GM23338 (cell line): Measurements from ENCODE around the gene SLC9A8. TPM values are rescaled to one million over a fixed set of nuclear protein-coding genes. Genes with fewer than 3 reads are reported as not detected.

Experiments
- ATAC-seq: fragments of 200-7000 bp; cut with Tn5 transposase; 3 replicates; pipeline ENCODE4 v1.9.1; 2020
- DNase-seq: peaks from one replicate; pipeline ENCODE4 v3.0.0-alpha.2; 2015; ENCODE audit warnings: low spot score
- H2AFZ ChIP-seq: fragments of 200-600 bp; sonication (generic); 2 replicates; pipeline ENCODE4 v1.8.0; 2016; ENCODE audit warnings: antibody characterized with exemption, mild to moderate bottlenecking, moderate library complexity
- H3F3A ChIP-seq: fragments of 200-600 bp; sonication (generic); replicated peaks from 2 replicates; pipeline ENCODE4 v1.8.0; 2017; ENCODE audit warnings: antibody characterized with exemption, mixed run types, low read depth
- H3K27ac ChIP-seq: fragments of 200-600 bp; sonication (generic); 2 replicates; pipeline ENCODE4 v1.6.1; 2016; ENCODE audit warnings: low read depth
- H3K27me3 ChIP-seq: fragments of 200-600 bp; sonication (generic); 2 replicates; pipeline ENCODE4 v1.8.0; 2016; ENCODE audit warnings: mild to moderate bottlenecking, mixed run types, moderate library complexity; ENCODE audit not compliant: insufficient read depth
- H3K36me3 ChIP-seq: fragments of 200-600 bp; sonication (generic); 2 replicates; pipeline ENCODE4 v1.8.0; 2016; ENCODE audit warnings: mild to moderate bottlenecking; ENCODE audit not compliant: insufficient read depth
- H3K4me1 ChIP-seq: fragments of 200-600 bp; sonication (generic); 2 replicates; pipeline ENCODE4 v1.8.0; 2016; ENCODE audit warnings: mild to moderate bottlenecking, moderate library complexity; ENCODE audit not compliant: insufficient read depth
- H3K4me2 ChIP-seq: fragments of 200-600 bp; sonication (generic); 2 replicates; pipeline ENCODE4 v1.7.1; 2017; ENCODE audit warnings: mixed run types
- H3K4me3 ChIP-seq: fragments of 200-600 bp; sonication (generic); 2 replicates; pipeline ENCODE4 v1.6.1; 2016; ENCODE audit warnings: mixed run types
- H3K79me2 ChIP-seq: fragments of 200-600 bp; sonication (generic); replicated peaks from 2 replicates; pipeline ENCODE4 v1.8.0; 2017; ENCODE audit warnings: mild to moderate bottlenecking; ENCODE audit not compliant: insufficient read depth
- H3K9me2 ChIP-seq: fragments of 200-600 bp; sonication (generic); 2 replicates; pipeline ENCODE4 v1.8.0; 2017; ENCODE audit not compliant: insufficient read depth
- H4K20me1 ChIP-seq: fragments of 200-600 bp; sonication (generic); replicated peaks from 2 replicates; pipeline ENCODE4 v1.8.0; 2017; ENCODE audit warnings: mild to moderate bottlenecking; ENCODE audit not compliant: insufficient read depth
- H3K27ac Mint-ChIP-seq: 2 replicates; pipeline ENCODE4 v1.8.0; 2020; ENCODE audit warnings: inconsistent platforms, mild to moderate bottlenecking, moderate library complexity, mixed read lengths
- H3K27me3 Mint-ChIP-seq: 3 replicates; pipeline ENCODE4 v1.8.0; 2022; ENCODE audit warnings: low read depth, mild to moderate bottlenecking, moderate library complexity, mixed read lengths, inconsistent platforms; ENCODE audit not compliant: insufficient read depth, poor library complexity
- H3K36me3 Mint-ChIP-seq: 3 replicates; pipeline ENCODE4 v1.8.0; 2021; ENCODE audit warnings: low read depth, mild to moderate bottlenecking, inconsistent platforms, moderate library complexity, mixed read lengths
- H3K4me1 Mint-ChIP-seq: 3 replicates; pipeline ENCODE4 v1.8.0; 2020; ENCODE audit warnings: mild to moderate bottlenecking, inconsistent platforms, mixed read lengths
- H3K4me3 Mint-ChIP-seq: 3 replicates; pipeline ENCODE4 v1.8.0; 2021; ENCODE audit warnings: moderate library complexity, mild to moderate bottlenecking, inconsistent platforms, mixed read lengths
- H3K9me3 Mint-ChIP-seq: 3 replicates; pipeline ENCODE4 v1.8.0; 2020; ENCODE audit warnings: moderate library complexity, mild to moderate bottlenecking, inconsistent platforms, mixed read lengths
- EZH2 ChIP-seq: fragments of 200-600 bp; sonication (generic); IDR thresholded peaks from one replicate; pipeline ENCODE4 v1.8.0; 2017; ENCODE audit warnings: antibody characterized with exemption, mild to moderate bottlenecking, low read depth; ENCODE audit not compliant: unreplicated experiment
- EZH2phosphoT487 ChIP-seq: fragments of 200-600 bp; sonication (generic); IDR thresholded peaks from one replicate; pipeline ENCODE4 v1.8.1; 2018; ENCODE audit warnings: antibody characterized with exemption; ENCODE audit not compliant: unreplicated experiment
- JUNB ChIP-seq: IDR thresholded peaks from one replicate; pipeline ENCODE4 v1.6.1; 2016; ENCODE audit warnings: antibody characterized with exemption; ENCODE audit not compliant: unreplicated experiment
- NANOG ChIP-seq: IDR thresholded peaks from 2 replicates; pipeline ENCODE4 v1.6.1; 2016; ENCODE audit warnings: antibody characterized with exemption, borderline replicate concordance
- POLR2AphosphoS5 ChIP-seq: IDR thresholded peaks from 2 replicates; pipeline ENCODE4 v1.6.1; 2016; ENCODE audit warnings: antibody characterized with exemption, low read depth
- STAT1 ChIP-seq: IDR thresholded peaks from one replicate; pipeline ENCODE4 v1.6.1; 2016; ENCODE audit warnings: antibody characterized with exemption; ENCODE audit not compliant: unreplicated experiment
- ZNF114 ChIP-seq: fragments of 250-450 bp; sonication (Bioruptor Pico); IDR thresholded peaks from 2 replicates; pipeline ENCODE4 v1.5.0; 2020; ENCODE audit warnings: mild to moderate bottlenecking, moderate library complexity
- ZNF331 ChIP-seq: fragments of 250-450 bp; sonication (Bioruptor Pico); IDR thresholded peaks from 2 replicates; pipeline ENCODE4 v1.5.0; 2020; ENCODE audit warnings: low read depth, mild to moderate bottlenecking, moderate library complexity
- polyA plus RNA-seq: library from polyadenylated mRNA; unstranded; fragments of >200 nt; fragmentation: Nextera tagmentation; extraction: Ambion mirVana; gene quantifications from 2 replicates; pipeline ENCODE4 v1.2.1, GENCODE V29; 2016
- total RNA-seq: library from RNA; depleted of rRNA; stranded (reverse); fragments of >200 nt; shearing (Covaris generic); gene quantifications from 2 replicates; pipeline ENCODE4 v1.2.3, GENCODE V29; 2014
- TF ChIP-seq, protein P1 (sequence below): IDR thresholded peaks from one replicate; pipeline ENCODE4 v1.6.1; 2018; ENCODE audit warnings: antibody characterized with exemption; ENCODE audit not compliant: unreplicated experiment
- TF ChIP-seq, protein P2 (sequence below), 2 experiments: fragments of 200-600 bp in 1 of 2; sonication (generic) in 1 of 2; conservative IDR thresholded peaks; 2 replicates each; pipeline versions ENCODE4 v1.5.1 to v1.6.1; 2016 to 2017; ENCODE audit warnings: antibody characterized with exemption in 2 of 2, low read depth in 2 of 2, mild to moderate bottlenecking in 2 of 2, moderate library complexity in 1 of 2

Gene SLC9A8
- total and polyA plus RNA-seq, 2 experiments from 2014 or later = 2.6 to 6.4 TPM

DNA sequence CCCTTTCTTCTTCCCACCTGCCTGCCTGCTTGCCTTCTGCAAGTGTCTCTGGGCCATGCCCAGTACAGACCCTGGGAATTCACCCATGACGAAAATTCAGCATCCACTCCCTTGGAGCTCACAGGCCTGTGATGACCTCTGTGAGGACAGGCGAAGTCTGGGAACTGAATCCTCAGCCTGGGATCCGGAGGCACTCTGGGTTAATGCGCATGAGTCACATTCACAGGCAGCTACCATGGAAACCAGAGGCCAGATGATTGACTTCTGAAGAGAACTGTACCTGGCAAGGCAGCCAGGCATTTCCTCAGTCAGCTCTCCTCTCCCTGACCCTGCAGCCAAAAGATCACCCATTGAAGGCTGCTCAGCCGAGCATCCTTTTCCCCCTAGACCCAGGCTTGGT is 41.0 kb downstream of the SLC9A8 start (continued):
- TF ChIP-seq, protein P1, sequence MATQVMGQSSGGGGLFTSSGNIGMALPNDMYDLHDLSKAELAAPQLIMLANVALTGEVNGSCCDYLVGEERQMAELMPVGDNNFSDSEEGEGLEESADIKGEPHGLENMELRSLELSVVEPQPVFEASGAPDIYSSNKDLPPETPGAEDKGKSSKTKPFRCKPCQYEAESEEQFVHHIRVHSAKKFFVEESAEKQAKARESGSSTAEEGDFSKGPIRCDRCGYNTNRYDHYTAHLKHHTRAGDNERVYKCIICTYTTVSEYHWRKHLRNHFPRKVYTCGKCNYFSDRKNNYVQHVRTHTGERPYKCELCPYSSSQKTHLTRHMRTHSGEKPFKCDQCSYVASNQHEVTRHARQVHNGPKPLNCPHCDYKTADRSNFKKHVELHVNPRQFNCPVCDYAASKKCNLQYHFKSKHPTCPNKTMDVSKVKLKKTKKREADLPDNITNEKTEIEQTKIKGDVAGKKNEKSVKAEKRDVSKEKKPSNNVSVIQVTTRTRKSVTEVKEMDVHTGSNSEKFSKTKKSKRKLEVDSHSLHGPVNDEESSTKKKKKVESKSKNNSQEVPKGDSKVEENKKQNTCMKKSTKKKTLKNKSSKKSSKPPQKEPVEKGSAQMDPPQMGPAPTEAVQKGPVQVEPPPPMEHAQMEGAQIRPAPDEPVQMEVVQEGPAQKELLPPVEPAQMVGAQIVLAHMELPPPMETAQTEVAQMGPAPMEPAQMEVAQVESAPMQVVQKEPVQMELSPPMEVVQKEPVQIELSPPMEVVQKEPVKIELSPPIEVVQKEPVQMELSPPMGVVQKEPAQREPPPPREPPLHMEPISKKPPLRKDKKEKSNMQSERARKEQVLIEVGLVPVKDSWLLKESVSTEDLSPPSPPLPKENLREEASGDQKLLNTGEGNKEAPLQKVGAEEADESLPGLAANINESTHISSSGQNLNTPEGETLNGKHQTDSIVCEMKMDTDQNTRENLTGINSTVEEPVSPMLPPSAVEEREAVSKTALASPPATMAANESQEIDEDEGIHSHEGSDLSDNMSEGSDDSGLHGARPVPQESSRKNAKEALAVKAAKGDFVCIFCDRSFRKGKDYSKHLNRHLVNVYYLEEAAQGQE = no peak
- TF ChIP-seq, protein P2, sequence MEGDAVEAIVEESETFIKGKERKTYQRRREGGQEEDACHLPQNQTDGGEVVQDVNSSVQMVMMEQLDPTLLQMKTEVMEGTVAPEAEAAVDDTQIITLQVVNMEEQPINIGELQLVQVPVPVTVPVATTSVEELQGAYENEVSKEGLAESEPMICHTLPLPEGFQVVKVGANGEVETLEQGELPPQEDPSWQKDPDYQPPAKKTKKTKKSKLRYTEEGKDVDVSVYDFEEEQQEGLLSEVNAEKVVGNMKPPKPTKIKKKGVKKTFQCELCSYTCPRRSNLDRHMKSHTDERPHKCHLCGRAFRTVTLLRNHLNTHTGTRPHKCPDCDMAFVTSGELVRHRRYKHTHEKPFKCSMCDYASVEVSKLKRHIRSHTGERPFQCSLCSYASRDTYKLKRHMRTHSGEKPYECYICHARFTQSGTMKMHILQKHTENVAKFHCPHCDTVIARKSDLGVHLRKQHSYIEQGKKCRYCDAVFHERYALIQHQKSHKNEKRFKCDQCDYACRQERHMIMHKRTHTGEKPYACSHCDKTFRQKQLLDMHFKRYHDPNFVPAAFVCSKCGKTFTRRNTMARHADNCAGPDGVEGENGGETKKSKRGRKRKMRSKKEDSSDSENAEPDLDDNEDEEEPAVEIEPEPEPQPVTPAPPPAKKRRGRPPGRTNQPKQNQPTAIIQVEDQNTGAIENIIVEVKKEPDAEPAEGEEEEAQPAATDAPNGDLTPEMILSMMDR (conservative IDR thresholded peaks at IDR 0.05; ENCODE audit: low read depth in 2 of 2) = no peak
- no peak for TF ChIP-seq STAT1
- TF ChIP-seq ZNF331 (CRISPR knock-in tag) = no peak
- no peak for TF ChIP-seq NANOG
- TF ChIP-seq JUNB = no peak
- TF ChIP-seq EZH2 = no peak
- TF ChIP-seq POLR2AphosphoS5 = no peak

DNA sequence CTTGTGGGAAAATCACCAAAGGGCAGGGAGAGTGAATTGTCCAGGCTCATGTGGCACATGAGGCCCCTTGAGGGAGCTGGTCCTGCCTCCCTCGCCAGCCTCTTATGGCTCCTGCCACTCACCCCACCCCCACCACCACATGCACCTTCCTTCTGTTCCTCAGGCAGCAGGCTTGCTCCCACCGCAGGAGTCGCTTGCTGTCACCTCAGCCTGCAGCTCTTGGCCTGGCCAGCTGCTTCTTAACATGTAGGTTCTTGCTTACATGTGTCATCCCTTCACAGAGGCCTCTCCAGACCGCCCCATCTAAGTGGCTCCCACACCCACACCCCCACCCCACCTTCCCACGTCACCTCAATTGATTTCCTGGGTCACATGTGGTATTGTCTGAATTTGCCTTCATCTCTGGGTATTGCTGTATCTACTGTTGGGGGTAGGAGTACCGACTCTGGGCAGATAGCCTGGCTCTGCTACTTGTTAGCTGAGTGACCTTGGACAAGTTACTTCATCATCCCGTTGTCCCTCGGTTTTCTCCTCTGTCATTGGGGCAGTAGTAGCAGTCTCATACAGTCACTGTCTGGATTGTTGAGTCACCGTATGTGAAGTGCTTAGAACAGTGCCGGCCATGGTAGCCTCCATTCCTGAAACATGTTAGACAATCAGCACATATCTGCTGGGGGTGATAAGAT is 41.7 kb downstream of the SLC9A8 start:
- no peaks in the 10 kb centered on the region for H3K27me3 Mint-ChIP-seq
- H3K36me3 Mint-ChIP-seq = peaks cover 7% of the 10 kb centered on the region
- H3K4me3 Mint-ChIP-seq = no peak overlapping the region
- peaks cover 17% of the 10 kb centered on the region for H3K4me1 ChIP-seq
- no peak overlapping the region for H3K4me2 ChIP-seq
- peaks cover 41% of the 10 kb centered on the region for H3K4me1 Mint-ChIP-seq
- ATAC-seq = peak; percentile 22
- H3K27me3 ChIP-seq = no peaks in the 10 kb centered on the region
- no peak overlapping the region for H3K4me3 ChIP-seq
- H3F3A ChIP-seq = no peaks in the 10 kb centered on the region
- H2AFZ ChIP-seq = no peak overlapping the region
- H3K79me2 ChIP-seq = no peaks in the 10 kb centered on the region
- no peaks in the 10 kb centered on the region for H3K9me3 Mint-ChIP-seq
- H4K20me1 ChIP-seq = no peaks in the 10 kb centered on the region
- H3K9me2 ChIP-seq = no peaks in the 10 kb centered on the region
- H3K27ac ChIP-seq = no peak overlapping the region
- no peak overlapping the region for H3K27ac Mint-ChIP-seq
- H3K36me3 ChIP-seq = no peaks in the 10 kb centered on the region
- DNase-seq = no peak
- TF ChIP-seq STAT1 (no peak), EZH2phosphoT487 (no peak), ZNF114 (CRISPR knock-in tag) (no peak)
- TF ChIP-seq, protein P1 = no peak
